Right renal pelvis (tissue), 4 donors: ENCODE measurements around the gene RBM20. TPM values are rescaled to one million over a fixed set of nuclear protein-coding genes. Genes with fewer than 3 reads are reported as not detected.

Source experiments
- DNase-seq, 4 donors: peaks; one replicate each; pipeline ENCODE4 v3.0.0-alpha.2; 2013; ENCODE audit warnings: low read depth in 4 of 4, low spot score in 3 of 4, missing footprints in 1 of 4
- polyA plus RNA-seq, 4 donors: library from polyadenylated mRNA; unstranded; fragments of 120-200 nt; gene quantifications; one replicate each; pipeline ENCODE4 v1.2.1, GENCODE V29; 2013; ENCODE audit not compliant: insufficient read length in 4 of 4

The RBM20 gene
- polyA plus RNA-seq, 4 donors = 2.9 to 6.3 (median 4.9) TPM

GRCh38 chr10:110779489-110779888, 135.4 kb downstream of the RBM20 start:
- no peak for DNase-seq

DNA sequence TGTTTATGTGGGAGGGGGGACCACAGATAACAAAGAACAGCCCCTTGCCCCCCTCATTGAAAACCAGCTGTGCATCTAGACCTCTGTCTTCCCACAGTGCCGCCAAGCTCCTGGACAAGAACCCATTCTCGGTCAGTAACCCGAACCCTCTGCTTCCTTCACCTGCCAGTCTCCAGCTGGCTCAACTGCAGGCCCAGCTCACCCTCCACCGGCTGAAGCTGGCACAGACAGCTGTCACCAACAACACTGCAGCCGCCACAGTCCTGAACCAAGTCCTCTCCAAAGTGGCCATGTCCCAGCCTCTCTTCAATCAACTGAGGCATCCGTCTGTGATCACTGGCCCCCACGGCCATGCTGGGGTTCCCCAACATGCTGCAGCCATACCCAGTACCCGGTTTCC, 136.6 kb downstream of the RBM20 start:
- no peak for DNase-seq

DNA sequence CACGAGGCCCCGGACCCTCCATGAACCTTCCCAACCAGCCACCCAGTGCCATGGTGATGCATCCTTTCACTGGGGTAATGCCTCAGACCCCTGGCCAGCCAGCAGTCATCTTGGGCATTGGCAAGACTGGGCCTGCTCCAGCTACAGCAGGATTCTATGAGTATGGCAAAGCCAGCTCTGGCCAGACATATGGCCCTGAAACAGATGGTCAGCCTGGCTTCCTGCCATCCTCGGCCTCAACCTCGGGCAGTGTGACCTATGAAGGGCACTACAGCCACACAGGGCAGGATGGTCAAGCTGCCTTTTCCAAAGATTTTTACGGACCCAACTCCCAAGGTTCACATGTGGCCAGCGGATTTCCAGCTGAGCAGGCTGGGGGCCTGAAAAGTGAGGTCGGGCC, 137.0 kb downstream of the RBM20 start:
- no peak for DNase-seq

- DNase-seq = no peak
These were observed 138.5 kb downstream of the RBM20 start for GRCh38 chr10:110782616-110783015.

DNA sequence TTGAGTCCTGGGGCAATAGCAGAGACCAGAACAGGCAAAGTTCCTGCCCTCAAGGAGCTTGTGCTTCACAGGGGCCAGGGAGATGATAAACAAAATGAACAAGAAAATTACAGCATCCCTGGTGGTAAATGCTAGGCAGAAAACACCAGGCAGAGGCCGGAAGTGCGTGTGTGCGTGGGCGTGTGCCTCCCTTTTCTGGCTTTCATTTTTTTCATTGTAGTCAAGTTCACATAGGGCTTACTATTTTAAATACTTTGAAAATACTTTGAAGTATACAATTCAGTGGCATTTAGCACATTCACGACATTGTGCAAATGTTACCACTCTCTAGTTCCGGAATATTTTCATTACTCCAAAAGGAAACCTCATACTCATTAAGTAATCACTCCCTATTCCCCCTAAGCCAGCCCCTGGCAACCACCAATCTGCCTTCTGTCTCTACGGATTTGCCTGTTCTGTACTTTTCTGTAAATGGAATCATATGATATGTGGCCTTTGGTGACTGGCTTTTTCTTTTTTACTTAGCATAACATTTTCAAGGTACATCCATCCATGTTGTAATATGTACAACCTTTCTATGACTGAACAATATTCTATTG, 139.5 kb downstream of the RBM20 start:
- no peak for DNase-seq

- DNase-seq = no peak
These were observed 140.1 kb downstream of the RBM20 start for GRCh38 chr10:110784198-110784597.

- DNase-seq = no peak
These were observed 142.0 kb downstream of the RBM20 start for GRCh38 chr10:110786172-110786571.

- no peak for DNase-seq
These were observed 144.7 kb downstream of the RBM20 start for GRCh38 chr10:110788620-110789385.

GRCh38 chr10:110789604-110790433, 145.7 kb downstream of the RBM20 start:
- DNase-seq = no peak

DNA sequence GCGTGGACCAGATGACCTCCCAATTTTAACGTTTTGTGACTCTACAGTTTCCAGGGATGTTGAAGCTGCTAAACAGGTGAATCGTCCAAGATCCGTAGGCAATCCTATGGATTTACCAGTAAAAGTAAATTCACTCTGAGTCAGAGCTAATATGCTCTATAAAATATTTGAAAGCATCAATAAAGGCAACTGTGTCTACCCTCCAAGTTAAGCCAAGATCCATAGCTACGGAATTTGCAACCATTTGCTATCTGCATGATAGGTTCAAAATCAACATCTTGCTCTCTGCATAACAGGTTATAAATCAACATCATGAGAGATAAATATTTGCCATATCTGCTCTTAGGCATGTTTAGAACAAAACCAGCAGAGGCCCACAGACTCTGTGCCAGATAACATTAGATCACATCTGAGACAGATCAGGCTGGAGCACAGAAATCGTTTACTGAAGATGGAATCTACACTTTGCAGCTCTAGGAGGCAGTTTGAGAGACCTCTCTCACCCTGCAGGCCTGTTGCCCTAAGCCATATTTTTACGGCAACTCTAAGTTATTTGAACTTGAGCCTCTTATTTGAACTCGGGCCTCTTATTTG, 146.9 kb downstream of the RBM20 start:
- DNase-seq = no peak

DNA sequence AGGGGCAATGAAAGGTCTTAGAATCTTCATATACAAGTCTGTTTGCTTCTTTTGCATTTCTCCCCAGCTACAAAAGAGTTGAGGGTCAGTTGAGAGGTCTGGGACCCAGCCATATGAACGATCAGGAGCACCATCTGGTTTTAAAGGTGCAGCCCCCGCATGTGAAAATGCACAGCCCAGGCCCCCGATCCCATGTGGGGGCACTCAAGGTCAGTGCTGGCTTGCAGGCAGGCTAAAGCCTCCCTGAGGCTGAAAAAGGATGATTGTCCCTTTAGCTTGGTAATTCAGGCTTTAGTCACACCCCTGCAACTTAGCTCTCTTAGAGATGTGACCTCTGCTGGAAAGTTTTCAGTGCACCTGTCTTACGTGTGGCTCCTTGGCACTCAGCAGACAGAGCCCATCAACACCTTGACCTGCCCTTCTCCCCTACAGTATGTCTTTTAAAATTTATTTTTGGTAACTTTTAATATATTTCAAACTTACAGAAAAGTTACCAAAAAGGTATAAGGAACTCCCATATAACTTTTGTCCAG, 147.5 kb downstream of the RBM20 start:
- DNase-seq = no peak

DNA sequence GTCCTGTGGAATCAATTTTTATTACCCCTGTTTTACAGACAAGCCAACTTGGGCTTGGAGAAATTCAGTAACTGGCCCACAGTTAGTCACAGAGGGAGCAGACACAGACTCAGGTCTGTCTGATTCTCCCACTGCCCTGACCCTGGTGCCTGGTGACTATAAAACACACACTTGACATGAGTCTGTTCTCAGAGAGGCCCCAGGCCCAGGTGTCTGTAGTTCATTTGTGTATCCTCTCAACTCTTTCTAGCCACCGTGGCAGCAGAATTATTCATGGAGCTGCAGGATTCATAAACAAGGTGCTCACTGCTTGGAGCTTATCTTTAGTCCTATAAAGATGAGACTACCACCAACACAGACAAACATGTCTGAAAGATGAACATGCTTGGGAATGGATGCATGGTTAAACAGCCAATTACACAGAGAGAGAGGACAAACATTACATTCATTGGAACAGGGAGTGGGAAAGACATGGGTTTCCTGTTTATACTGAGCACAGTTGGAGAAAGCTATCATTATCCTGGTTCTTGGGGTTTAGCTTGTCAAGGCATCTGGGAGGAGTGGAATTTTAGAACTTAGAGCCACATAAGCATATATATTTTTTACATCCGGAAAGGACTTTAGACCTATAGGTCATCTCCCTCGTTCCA, 148.5 kb downstream of the RBM20 start:
- DNase-seq = no peak

GRCh38 chr10:110793128-110793812, 149.1 kb downstream of the RBM20 start:
- no peak for DNase-seq

GRCh38 chr10:110793886-110794285, 149.8 kb downstream of the RBM20 start:
- DNase-seq = no peak

DNA sequence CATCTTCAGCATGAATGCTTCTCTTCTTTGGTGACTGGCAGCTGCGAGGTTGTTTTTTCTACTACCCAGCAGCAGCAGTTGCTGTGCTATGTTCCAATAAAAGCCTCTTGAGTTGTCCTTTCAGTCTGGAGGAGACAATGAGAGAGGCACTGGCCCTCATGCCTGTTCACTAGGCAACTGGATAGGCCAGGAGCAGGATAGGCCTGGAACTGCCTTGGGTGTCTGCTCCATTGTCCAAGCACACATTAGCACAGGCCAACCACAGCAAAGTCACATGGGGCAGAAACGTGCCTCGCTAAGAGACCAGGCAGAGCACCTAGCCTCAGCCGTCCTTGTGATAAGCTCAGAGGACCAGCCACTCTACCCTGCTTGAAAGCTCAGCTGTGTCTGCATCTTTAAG, 150.7 kb downstream of the RBM20 start:
- no peak for DNase-seq

GRCh38 chr10:110797416-110797815, 153.3 kb downstream of the RBM20 start:
- no peak for DNase-seq

- DNase-seq = no peak
These were observed 154.2 kb downstream of the RBM20 start for GRCh38 chr10:110798340-110798739.

GRCh38 chr10:110802090-110802489, 158.0 kb downstream of the RBM20 start:
- no peak for DNase-seq

DNA sequence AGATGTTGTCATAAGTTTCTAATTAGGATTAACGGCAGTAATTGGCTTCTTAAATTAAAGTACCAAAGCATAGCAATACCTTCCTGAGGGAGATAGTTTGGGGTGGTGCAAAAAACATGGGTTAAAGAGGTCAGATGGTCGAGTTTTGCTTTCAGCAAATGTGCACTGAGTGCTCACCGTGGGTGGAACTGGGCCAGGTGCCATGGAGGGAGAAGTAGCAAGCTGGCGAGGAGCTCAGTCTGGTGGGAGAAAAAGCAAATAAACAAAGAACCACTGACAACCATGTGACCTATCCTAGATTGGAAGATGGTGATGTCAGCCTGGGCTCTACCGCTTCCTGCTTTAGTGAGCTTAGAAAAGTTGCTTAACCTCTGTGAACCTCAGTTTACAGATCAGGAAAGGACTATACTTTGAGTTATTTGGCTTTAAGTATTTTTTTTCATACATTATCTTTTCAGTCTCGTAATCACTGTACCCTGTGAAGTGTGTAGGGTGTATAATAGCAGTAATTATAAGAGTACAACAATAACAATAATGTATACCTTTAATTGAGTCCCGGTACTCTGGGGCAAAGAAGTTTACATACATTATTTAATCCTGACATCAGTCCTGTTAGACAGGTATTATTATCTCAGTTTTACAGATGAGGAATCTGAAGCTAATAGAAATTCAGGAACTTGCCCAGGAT, 158.6 kb downstream of the RBM20 start:
- no peak for DNase-seq
